HG03457 (cell line): ENCODE measurements around the gene OGG1.
"Not testable (repeated sequence)": the region's sequence is repeated elsewhere in the genome, so short reads cannot be mapped to it uniquely, and the experiment has no call there.

Experiments
- ATAC-seq: cut with Tn5 transposase; IDR thresholded peaks from one replicate; pipeline ENCODE4 v1.9.1; 2021; ENCODE audit warnings: moderate number of reproducible peaks; ENCODE audit not compliant: unreplicated experiment

Gene OGG1

DNA sequence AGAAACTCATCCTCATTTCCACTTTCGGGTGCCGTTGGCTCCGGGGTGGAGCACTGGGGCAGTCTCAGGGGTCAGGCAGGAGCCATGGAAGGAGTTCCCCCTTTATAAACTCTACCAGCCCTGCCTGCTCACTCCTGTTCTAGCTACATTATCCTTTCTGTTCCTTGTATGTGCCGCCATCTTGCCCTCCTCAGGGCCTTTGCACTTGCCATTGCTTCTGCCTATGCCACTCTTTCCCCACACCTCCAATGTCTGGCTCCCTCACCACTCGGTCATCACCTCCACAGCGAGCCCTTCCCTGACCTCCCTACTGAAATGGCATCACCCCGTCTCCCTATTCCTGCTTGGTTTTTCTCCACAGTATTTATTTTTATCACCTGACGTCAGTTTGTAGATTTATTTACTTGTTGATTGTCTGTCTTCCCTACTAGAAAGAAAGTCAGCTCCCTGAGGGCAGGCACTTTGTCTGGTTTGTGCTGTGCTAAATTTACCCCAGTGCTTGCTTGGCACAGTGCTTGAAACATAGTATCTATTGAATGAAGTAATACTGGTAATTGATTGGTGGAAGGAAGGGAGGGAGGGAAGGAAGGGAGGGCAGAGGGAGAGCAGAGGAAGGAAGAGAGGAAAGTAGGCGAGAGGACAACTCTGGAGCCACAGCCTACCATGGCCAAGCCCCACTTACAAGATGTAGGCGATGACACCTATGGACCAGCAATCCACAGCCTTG is 11.2 kb downstream of the OGG1 start:
- ATAC-seq: no peak

DNA sequence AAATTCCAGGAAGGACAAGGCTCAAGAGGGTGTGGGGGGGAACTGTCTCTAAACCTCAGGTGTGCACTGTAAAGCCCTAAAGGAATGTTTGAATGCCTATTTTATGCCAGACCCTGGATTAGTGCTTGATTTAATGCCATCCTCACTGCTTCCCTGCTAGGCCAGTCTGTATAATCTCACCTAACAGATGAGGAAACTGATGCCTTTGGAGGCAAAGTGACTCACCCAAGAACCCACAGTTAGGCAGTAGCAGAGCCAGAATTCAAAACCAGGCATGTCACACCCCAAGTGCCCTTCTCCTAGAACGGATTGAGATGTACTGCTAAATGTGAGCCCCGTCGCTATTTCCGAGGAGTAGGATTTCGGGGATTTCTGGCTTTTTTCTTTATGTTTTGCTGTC is 12.2 kb downstream of the OGG1 start:
- no peak for ATAC-seq

DNA sequence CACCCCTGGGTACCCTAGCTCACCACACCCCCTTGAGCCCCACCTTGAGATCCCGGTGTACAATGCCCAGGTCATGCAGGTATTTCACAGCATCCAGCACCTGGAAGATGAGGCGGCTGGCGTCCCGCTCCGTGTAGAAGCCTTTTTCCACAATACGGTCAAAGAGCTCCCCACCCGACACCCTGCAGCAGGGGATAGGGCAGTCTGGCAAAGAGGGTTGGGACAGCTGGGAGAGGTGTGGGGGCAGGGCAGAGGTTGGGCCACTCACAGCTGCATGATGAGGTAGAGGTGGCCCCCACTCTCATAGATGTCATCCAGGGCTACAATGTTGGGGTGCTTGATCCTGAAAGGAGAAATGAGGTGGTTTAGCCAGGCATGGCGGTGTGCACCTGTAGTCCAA is 13.1 kb downstream of the OGG1 start:
- no peak for ATAC-seq

- no peak for ATAC-seq
These were observed 16.1 kb downstream of the OGG1 start for GRCh38 chr3:9765865-9766264.

GRCh38 chr3:9767418-9767817 is 17.7 kb downstream of the OGG1 start:
- no peak for ATAC-seq

- ATAC-seq: no peak
These were observed 18.5 kb downstream of the OGG1 start for GRCh38 chr3:9768141-9768775.

DNA sequence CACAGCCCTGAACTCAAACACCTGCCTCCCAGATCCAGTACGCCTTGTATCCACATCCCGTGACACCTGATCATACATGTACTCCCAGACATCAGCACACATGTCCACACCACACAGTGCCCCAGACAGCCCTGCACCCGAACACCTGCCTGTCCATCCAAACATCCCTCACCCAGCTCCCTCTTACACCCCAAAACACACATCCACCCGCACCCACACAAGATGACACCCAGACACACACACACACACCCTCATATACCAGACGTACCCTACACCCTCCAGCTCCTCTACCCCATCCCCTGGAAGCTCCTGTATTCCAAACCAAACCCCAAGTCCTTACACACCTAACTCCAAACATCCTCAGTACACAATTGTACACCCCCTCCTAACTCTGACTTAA is 19.3 kb downstream of the OGG1 start:
- ATAC-seq: no peak

GRCh38 chr3:9769426-9770275 is 19.9 kb downstream of the OGG1 start, which contains the start of gene CAMK1:
Gene CAMK1, minus strand, starts transcription at chr3:9769947. Its CDS starts 2,198 bp downstream, at chr3:9767749.
- no peak for ATAC-seq

GRCh38 chr3:9770276-9770812 is 20.6 kb downstream of the OGG1 start:
- ATAC-seq: no peak

DNA sequence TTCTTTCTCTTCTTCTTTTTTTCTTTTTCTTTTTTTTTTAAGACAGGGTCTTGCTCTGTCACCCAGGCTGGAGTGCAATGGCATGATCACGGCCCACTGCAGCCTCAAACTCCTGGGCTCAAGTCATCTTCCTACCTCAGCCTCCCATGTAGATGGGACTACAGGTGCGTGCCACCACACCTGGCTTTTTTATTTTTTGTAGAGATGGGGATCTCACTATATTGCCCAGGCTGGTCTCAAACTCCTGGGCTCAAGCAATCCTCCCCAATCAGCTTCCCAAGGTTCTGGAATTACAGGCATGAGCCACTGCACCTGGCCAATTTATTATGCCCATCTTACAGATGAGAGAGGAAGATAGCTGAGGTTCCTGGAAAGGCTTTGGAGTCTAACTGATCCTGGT is 21.3 kb downstream of the OGG1 start:
- not testable (repeated sequence) for ATAC-seq

GRCh38 chr3:9776896-9777693 is 27.3 kb downstream of the OGG1 start:
- ATAC-seq: no peak

DNA sequence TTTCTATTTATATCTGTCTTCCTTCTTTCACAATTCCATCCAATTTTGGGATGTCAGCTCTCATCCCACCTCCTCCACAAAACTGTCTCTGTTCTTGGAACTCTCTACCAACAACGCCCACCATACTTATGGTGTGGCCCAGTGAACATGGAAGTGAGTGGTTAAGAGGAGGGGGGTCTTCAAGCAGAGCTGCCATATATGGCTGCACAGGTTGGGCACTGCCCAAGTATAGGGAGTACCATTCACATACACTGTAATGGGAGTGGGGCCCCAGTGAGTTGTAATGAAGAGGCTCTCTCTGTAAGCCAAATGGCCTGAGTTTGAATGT is 27.9 kb downstream of the OGG1 start:
- no peak for ATAC-seq

DNA sequence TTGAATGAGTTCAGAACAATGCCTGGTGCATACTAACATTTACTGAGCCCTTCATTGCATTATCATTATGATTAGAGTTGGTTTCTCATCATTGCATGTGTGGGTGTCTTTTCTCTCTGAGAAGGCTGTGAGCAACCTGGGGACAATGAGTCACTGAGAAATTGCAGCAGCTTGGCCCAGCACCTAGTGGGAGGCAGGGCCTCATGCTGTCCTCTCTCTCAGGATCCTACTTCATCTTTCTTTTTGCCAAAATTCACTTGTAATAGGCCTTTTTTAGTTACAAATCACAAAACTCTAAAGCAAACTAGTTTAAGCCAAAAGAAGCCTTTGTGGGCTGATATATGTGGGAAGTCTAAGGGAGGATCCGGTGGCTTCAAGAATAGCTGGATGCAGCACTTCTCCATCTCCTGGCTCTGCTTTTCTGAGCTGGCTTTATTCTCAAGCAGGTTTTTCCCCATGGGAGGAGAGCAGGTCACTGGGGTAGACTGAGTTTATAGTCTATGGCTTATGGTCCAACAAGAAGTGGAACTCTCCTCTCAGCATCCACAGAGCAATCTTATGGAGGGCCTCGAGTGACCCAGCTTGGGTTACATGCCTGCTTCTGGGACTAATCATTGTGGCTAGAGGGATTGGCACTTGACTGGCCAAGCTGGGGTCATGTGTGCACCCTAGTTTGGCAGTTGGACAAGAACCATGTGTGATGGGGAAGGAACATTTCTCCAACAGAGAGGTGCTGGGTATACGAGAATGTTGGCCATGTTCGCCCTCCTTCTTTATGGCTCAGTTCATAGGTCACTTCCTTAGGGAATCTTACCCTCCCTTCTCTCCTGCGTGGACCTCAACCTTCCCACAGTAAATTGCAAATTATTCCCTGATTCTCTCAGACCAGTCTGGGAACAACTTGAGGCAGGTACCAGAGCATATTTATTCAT is 28.7 kb downstream of the OGG1 start:
- ATAC-seq: no peak

GRCh38 chr3:9779075-9779593 is 29.4 kb downstream of the OGG1 start:
- no peak for ATAC-seq

DNA sequence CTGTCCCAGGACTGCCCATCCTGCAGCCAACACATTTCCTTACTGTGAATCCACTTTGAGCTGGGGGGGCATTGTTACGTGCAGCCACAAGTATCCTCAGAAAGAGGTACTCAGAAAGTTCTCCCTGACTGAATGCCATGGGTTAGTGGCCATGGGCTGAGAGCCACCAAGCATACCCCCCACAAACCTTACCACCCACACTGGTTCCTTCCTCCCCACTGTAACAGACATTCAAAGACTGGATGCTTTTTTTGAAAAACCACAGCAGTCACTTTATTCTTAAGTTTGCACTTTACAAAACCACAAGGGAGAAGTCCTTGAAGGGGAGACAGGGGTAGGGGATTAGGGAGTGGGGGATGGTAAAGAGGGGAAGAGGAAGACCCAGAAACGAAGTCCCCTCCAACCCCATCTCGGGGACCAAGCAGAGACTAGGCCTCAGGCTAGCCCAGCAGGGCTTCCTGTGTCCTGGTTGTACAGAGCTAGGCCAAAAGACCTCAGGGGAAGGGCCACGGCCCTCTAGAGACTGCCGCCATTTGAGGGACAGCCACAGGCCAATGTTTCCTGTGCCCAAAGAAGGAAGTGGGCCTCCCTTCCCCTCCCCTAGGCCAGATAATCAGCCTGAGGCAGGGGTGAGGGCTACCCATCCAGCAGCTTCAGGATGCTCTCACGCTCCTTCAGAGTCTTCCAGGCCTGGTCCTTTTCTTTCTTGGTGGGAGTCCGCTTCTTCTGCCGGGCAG is 30.1 kb downstream of the OGG1 start:
- ATAC-seq: peak; percentile 37

- no peak for ATAC-seq
These were observed 30.7 kb downstream of the OGG1 start for GRCh38 chr3:9780458-9780812.

GRCh38 chr3:9780910-9781309 is 31.2 kb downstream of the OGG1 start:
- no peak for ATAC-seq

DNA sequence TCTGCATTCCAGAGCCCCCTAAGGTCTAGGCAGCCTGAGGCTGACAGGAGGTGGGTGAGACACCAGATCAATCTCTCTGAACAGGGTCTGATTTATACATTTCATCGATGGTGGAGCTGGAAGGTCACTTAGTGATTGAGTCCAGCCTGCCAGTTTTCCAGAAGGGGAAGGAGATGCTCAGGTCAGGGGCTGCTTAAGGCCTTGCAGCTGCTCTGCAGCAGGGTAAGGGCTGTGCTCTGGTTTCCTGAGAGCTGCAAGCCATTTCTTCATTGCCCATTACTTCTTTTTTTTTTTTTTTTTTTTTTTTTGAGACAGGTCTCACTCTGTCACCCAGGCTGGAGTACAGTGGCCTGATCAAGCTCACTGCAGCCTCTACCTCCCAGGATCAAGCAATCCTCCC is 31.8 kb downstream of the OGG1 start:
- ATAC-seq: no peak
